K562 (cell line): ENCODE results near the gene EEPD1. TPM values are rescaled to one million over a fixed set of nuclear protein-coding genes. Genes with fewer than 3 reads are reported as not detected.

Experiments
- HNRNPL ChIP-seq: fragments of 200-400 bp; formaldehyde crosslinking; IDR thresholded peaks from 2 replicates; pipeline ENCODE4 v1.6.1; 2017; ENCODE audit warnings: low read depth, mild to moderate bottlenecking, low read length
- MYNN ChIP-seq, 2 experiments: sonication (generic); formaldehyde crosslinking in 1 of 2; IDR thresholded peaks; 2 replicates each; pipeline versions ENCODE4 v1.5.0 to v1.6.1; 2016 to 2020; ENCODE audit warnings: antibody characterized with exemption in 1 of 2, missing genetic modification reagents in 1 of 2
- SRF ChIP-seq, 2 experiments: fragments of 250-450, 450-650 bp in 1 of 2; sonication (Bioruptor Pico) in 1 of 2; sonication (generic) in 1 of 2; formaldehyde crosslinking; IDR thresholded peaks; 2 replicates each; pipeline versions ENCODE4 v1.5.0 to v1.5.1; 2020 to 2022; ENCODE audit warnings: mild to moderate bottlenecking in 1 of 2, missing genetic modification reagents in 1 of 2
- polyA plus RNA-seq, 8 experiments: library from polyadenylated mRNA; depleted of rRNA in 4 of 8; stranded (reverse) in 5 of 8; unstranded in 3 of 8; fragments of >200 nt; fragmentation: Nextera tagmentation in 2 of 8; fragmentation: Illumina TruSeq in 1 of 8; extraction: Ambion mirVana in 2 of 8; extraction: Trizol in 1 of 8; gene quantifications; 2 replicates each; pipeline versions ENCODE4 v1.2.1 to v1.2.3, GENCODE V29; 2011 to 2014; ENCODE audit warnings: inconsistent platforms in 1 of 8, missing spikeins in 1 of 8
- total RNA-seq, 7 experiments: library from RNA; depleted of rRNA in 6 of 7; stranded (reverse); fragments of >200 nt in 6 of 7; fragmentation: Illumina TruSeq in 2 of 7; extraction: Trizol in 2 of 7; gene quantifications; 2 replicates each; pipeline versions ENCODE4 v1.2.1 to v1.2.3, GENCODE V29; 2011 to 2021; ENCODE audit warnings: low replicate concordance in 1 of 7
- TF ChIP-seq, protein P1 (sequence below): fragments of 200-800 bp; sonication (Bioruptor generic); IDR thresholded peaks from 2 replicates; pipeline ENCODE4 v1.6.1; 2016; ENCODE audit warnings: missing genetic modification characterization, missing compliant biosample characterization
- TF ChIP-seq, protein P2 (sequence below): fragments of 450-650 bp; IDR thresholded peaks from 2 replicates; pipeline ENCODE4 v1.6.1; 2016; ENCODE audit warnings: low read depth, mild to moderate bottlenecking, moderate library complexity
- TF ChIP-seq, protein P3 (sequence below), 2 experiments: fragments of 250-450 bp in 1 of 2; fragments of 450-650 bp in 1 of 2; sonication (Bioruptor Pico) in 1 of 2; IDR thresholded peaks; 2 replicates each; pipeline versions ENCODE4 v1.6.1 to v1.8.0; 2016 to 2021; ENCODE audit warnings: mild to moderate bottlenecking in 2 of 2, moderate library complexity in 2 of 2, missing compliant biosample characterization in 1 of 2, missing genetic modification characterization in 1 of 2

Gene EEPD1
- total and polyA plus RNA-seq, 9 of the 15 experiments (the other 6 are each of a cell fraction or from before 2014, with no cell fraction given): 0.01 to 1.5 (median 0.74) TPM; not detected in 1

DNA sequence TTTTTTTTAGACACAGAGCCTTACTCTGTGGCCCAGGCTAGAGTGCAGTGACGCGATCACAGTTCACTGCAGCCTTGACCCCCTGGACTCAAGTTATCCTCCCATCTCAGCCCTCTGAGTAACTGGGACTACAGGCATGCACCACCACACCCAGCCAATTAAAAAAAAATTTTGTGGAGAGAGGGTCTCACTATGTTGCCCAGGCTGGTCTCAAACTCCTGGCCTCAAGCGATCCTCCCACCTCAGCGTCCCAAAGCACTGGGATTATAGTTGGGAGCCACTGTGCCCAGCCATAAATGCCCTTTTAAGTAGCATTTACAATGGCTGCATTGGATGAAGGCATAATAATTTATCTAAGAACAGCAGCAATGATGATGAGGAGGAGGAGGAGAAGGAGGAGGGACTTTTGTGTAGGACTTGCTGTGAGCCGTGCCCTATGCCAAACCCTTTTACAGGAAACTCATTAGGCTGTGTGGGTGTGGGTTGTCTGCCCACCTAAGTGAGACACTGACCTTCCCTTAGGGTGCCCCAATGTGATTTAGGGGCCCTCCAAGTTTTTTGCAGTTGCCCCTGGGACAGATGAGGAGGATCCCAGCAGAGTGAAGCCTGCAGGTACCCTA lies 51.1 kb downstream of the EEPD1 start (continued):
- TF ChIP-seq, protein P1, sequence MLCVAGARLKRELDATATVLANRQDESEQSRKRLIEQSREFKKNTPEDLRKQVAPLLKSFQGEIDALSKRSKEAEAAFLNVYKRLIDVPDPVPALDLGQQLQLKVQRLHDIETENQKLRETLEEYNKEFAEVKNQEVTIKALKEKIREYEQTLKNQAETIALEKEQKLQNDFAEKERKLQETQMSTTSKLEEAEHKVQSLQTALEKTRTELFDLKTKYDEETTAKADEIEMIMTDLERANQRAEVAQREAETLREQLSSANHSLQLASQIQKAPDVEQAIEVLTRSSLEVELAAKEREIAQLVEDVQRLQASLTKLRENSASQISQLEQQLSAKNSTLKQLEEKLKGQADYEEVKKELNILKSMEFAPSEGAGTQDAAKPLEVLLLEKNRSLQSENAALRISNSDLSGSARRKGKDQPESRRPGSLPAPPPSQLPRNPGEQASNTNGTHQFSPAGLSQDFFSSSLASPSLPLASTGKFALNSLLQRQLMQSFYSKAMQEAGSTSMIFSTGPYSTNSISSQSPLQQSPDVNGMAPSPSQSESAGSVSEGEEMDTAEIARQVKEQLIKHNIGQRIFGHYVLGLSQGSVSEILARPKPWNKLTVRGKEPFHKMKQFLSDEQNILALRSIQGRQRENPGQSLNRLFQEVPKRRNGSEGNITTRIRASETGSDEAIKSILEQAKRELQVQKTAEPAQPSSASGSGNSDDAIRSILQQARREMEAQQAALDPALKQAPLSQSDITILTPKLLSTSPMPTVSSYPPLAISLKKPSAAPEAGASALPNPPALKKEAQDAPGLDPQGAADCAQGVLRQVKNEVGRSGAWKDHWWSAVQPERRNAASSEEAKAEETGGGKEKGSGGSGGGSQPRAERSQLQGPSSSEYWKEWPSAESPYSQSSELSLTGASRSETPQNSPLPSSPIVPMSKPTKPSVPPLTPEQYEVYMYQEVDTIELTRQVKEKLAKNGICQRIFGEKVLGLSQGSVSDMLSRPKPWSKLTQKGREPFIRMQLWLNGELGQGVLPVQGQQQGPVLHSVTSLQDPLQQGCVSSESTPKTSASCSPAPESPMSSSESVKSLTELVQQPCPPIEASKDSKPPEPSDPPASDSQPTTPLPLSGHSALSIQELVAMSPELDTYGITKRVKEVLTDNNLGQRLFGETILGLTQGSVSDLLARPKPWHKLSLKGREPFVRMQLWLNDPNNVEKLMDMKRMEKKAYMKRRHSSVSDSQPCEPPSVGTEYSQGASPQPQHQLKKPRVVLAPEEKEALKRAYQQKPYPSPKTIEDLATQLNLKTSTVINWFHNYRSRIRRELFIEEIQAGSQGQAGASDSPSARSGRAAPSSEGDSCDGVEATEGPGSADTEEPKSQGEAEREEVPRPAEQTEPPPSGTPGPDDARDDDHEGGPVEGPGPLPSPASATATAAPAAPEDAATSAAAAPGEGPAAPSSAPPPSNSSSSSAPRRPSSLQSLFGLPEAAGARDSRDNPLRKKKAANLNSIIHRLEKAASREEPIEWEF (CRISPR knock-in tag): no peak
- TF ChIP-seq, protein P2, sequence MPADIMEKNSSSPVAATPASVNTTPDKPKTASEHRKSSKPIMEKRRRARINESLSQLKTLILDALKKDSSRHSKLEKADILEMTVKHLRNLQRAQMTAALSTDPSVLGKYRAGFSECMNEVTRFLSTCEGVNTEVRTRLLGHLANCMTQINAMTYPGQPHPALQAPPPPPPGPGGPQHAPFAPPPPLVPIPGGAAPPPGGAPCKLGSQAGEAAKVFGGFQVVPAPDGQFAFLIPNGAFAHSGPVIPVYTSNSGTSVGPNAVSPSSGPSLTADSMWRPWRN: no peak
- TF ChIP-seq HNRNPL (no peak), SRF (CRISPR knock-in tag; IDR thresholded peaks at IDR 0.05) (no peak), MYNN (IDR thresholded peaks at IDR 0.05) (no peak), MYNN (CRISPR knock-in tag; IDR thresholded peaks at IDR 0.05) (no peak)
- TF ChIP-seq, protein P3, sequence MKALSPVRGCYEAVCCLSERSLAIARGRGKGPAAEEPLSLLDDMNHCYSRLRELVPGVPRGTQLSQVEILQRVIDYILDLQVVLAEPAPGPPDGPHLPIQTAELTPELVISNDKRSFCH (CRISPR knock-in tag; IDR thresholded peaks at IDR 0.05): no peak
- TF ChIP-seq, protein P3 (tag; IDR thresholded peaks at IDR 0.05): no peak
- TF ChIP-seq, all 486 proteins: peak for 0
